Mesendoderm (in vitro differentiated cells): Measurements from ENCODE around the gene HMGA1.
"Not testable (repeated sequence)": the region's sequence is repeated elsewhere in the genome, so short reads cannot be mapped to it uniquely, and the experiment has no call there.

Experiments
- DNase-seq: peaks from one replicate; pipeline ENCODE4 v3.0.0; 2013
- H2AK5ac ChIP-seq: 2 replicates; pipeline ENCODE4 v1.6.1; 2013; ENCODE audit warnings: low read length, inconsistent platforms
- H2BK120ac ChIP-seq: 2 replicates; pipeline ENCODE4 v1.6.1; 2013; ENCODE audit warnings: low read depth, mild to moderate bottlenecking, low read length, moderate library complexity, mixed read lengths
- H2BK15ac ChIP-seq: replicated peaks from 2 replicates; pipeline ENCODE4 v1.6.1; 2013; ENCODE audit warnings: low read depth, mild to moderate bottlenecking, moderate library complexity
- H2BK5ac ChIP-seq: 2 replicates; pipeline ENCODE4 v1.6.1; 2013; ENCODE audit warnings: low read length, inconsistent platforms
- H3K18ac ChIP-seq: 2 replicates; pipeline ENCODE4 v1.6.1; 2013; ENCODE audit warnings: mild to moderate bottlenecking, low read length, mixed read lengths
- H3K23ac ChIP-seq: one replicate; pipeline ENCODE4 v1.6.1; 2013; ENCODE audit warnings: low read length
- H3K27ac ChIP-seq: 2 replicates; pipeline ENCODE4 v1.5.1; 2013; ENCODE audit warnings: low read depth, mild to moderate bottlenecking, inconsistent platforms, low read length, moderate library complexity
- H3K27me3 ChIP-seq: 2 replicates; pipeline ENCODE4 v1.6.1; 2013; ENCODE audit warnings: low read length, control low read depth, mild to moderate bottlenecking, inconsistent platforms; ENCODE audit not compliant: insufficient read depth, poor library complexity
- H3K36me3 ChIP-seq: 2 replicates; pipeline ENCODE4 v1.6.1; 2013; ENCODE audit warnings: low read length, inconsistent platforms; ENCODE audit not compliant: control insufficient read depth, insufficient read depth
- H3K4ac ChIP-seq: one replicate; pipeline ENCODE4 v1.6.1; 2013; ENCODE audit warnings: low read depth, mild to moderate bottlenecking, low read length, moderate library complexity
- H3K4me1 ChIP-seq: 2 replicates; pipeline ENCODE4 v1.6.1; 2013; ENCODE audit warnings: low read depth, low read length, inconsistent platforms; ENCODE audit not compliant: control insufficient read depth
- H3K4me2 ChIP-seq: 2 replicates; pipeline ENCODE4 v1.6.1; 2013; ENCODE audit warnings: low read length
- H3K4me3 ChIP-seq: 2 replicates; pipeline ENCODE4 v1.5.1; 2013; ENCODE audit warnings: mild to moderate bottlenecking, low read length
- H3K56ac ChIP-seq: one replicate; pipeline ENCODE4 v1.6.1; 2013; ENCODE audit warnings: low read length
- H3K79me1 ChIP-seq: 2 replicates; pipeline ENCODE4 v1.6.1; 2013; ENCODE audit warnings: low read length, inconsistent platforms
- H3K79me2 ChIP-seq: 2 replicates; pipeline ENCODE4 v1.6.1; 2013; ENCODE audit warnings: mild to moderate bottlenecking, low read length; ENCODE audit not compliant: control insufficient read depth, insufficient read depth
- H3K9ac ChIP-seq: 2 replicates; pipeline ENCODE4 v1.6.1; 2013; ENCODE audit warnings: low read length, inconsistent platforms
- H4K5ac ChIP-seq: one replicate; pipeline ENCODE4 v1.6.1; 2013; ENCODE audit warnings: low read length
- H4K8ac ChIP-seq: one replicate; pipeline ENCODE4 v1.6.1; 2013; ENCODE audit warnings: low read depth, mild to moderate bottlenecking, control low read depth, low read length, moderate library complexity
- WGBS: extraction: QIAGEN DNeasy Blood & Tissue Kit; methylation state at CpG from one replicate; pipeline ENCODE4 v1.1.7; 2013; ENCODE audit warnings: low lambda C conversion rate, missing lambda C conversion rate; ENCODE audit not compliant: insufficient coverage; ENCODE audit errors: extremely low coverage; 5-methylcytosine and 5-hydroxymethylcytosine counted together

HMGA1 gene

GRCh38 chr6:34247481-34248197, 11.0 kb downstream of the HMGA1 start:
- no CpG with 5 or more reads among the region's 6 CpGs for WGBS

GRCh38 chr6:34248198-34248726, 11.6 kb downstream of the HMGA1 start:
- no peak overlapping the region for H2BK120ac ChIP-seq
- no peak overlapping the region for H4K8ac ChIP-seq
- H3K27ac ChIP-seq, result peak overlapping the region; percentile 9

More at GRCh38 chr6:34247481-34248197, 11.0 kb downstream of the HMGA1 start:
- no peak overlapping the region for H3K4ac ChIP-seq
- H2AK5ac ChIP-seq, result no peak overlapping the region
- H4K5ac ChIP-seq, result no peak overlapping the region
- DNase-seq, result peak; percentile 37
- H2BK120ac ChIP-seq, result no peak overlapping the region
- H3K4me1 ChIP-seq, result peaks cover 2% of the 10 kb centered on the region
- H3K56ac ChIP-seq, result no peak overlapping the region
- no peak overlapping the region for H2BK5ac ChIP-seq
- H3K18ac ChIP-seq, result no peak overlapping the region
- no peak overlapping the region for H3K4me3 ChIP-seq
- H3K27me3 ChIP-seq, result no peaks in the 10 kb centered on the region
- H3K23ac ChIP-seq, result no peak overlapping the region
- peaks cover 4% of the 10 kb centered on the region for H3K79me1 ChIP-seq
- H3K4me2 ChIP-seq, result no peak overlapping the region
- H2BK15ac ChIP-seq, result no peak overlapping the region
- peaks cover 13% of the 10 kb centered on the region for H3K36me3 ChIP-seq
- H3K79me2 ChIP-seq, result no peaks in the 10 kb centered on the region
- H3K27ac ChIP-seq, result no peak overlapping the region
- no peak overlapping the region for H4K8ac ChIP-seq
- no peak overlapping the region for H3K9ac ChIP-seq

GRCh38 chr6:34248727-34249468, 12.2 kb downstream of the HMGA1 start, which contains the start of gene SMIM29:
TSS of gene SMIM29 (minus strand) at chr6:34249006. CDS start at chr6:34247791, 1,215 bp downstream.
- H4K5ac ChIP-seq, result no peak within 1 kb of the TSS
- peak within 1 kb of the TSS; percentile 97 for H3K56ac ChIP-seq
- H3K4ac ChIP-seq, result no peak within 1 kb of the TSS
- H3K4me1 ChIP-seq, result peaks cover 2% of the 10 kb centered on the region
- H3K4me2 ChIP-seq, result peak within 1 kb of the TSS; percentile 100
- no peak within 1 kb of the TSS for H4K8ac ChIP-seq
- no peak within 1 kb of the TSS for H3K18ac ChIP-seq
- H2BK5ac ChIP-seq, result no peak within 1 kb of the TSS
- peak within 1 kb of the TSS; percentile 9 for H3K27ac ChIP-seq
- H3K23ac ChIP-seq, result peak within 1 kb of the TSS; percentile 80
- peaks cover 5% of the 10 kb centered on the region for H3K36me3 ChIP-seq
- no peaks in the 10 kb centered on the region for H3K79me1 ChIP-seq
- no peak within 1 kb of the TSS for H2BK15ac ChIP-seq
- no peak within 1 kb of the TSS for H2BK120ac ChIP-seq
- WGBS, result no CpG with 5 or more reads among the region's 79 CpGs
- H3K79me2 ChIP-seq, result no peaks in the 10 kb centered on the region
- peak within 1 kb of the TSS; percentile 93 for H3K9ac ChIP-seq
- peak within 1 kb of the TSS; percentile 80 for H3K4me3 ChIP-seq
- DNase-seq, result peak; percentile 97
- H2AK5ac ChIP-seq, result peak within 1 kb of the TSS; percentile 12
- no peaks in the 10 kb centered on the region for H3K27me3 ChIP-seq

More at GRCh38 chr6:34248198-34248726, 11.6 kb downstream of the HMGA1 start:
- peak overlapping the region; percentile 80 for H3K23ac ChIP-seq
- H3K4me1 ChIP-seq, result peaks cover 2% of the 10 kb centered on the region
- peak overlapping the region; percentile 100 for H3K4me2 ChIP-seq
- peak; percentile 77 for DNase-seq
- peaks cover 10% of the 10 kb centered on the region for H3K36me3 ChIP-seq
- H3K18ac ChIP-seq, result no peak overlapping the region
- peak overlapping the region; percentile 97 for H3K56ac ChIP-seq
- H3K4me3 ChIP-seq, result peak overlapping the region; percentile 80
- H2BK15ac ChIP-seq, result no peak overlapping the region
- no peak overlapping the region for H3K4ac ChIP-seq
- H3K79me1 ChIP-seq, result peaks cover 2% of the 10 kb centered on the region
- no peak overlapping the region for H4K5ac ChIP-seq
- peak overlapping the region; percentile 93 for H3K9ac ChIP-seq
- H2BK5ac ChIP-seq, result no peak overlapping the region
- H3K27me3 ChIP-seq, result no peaks in the 10 kb centered on the region
- no peaks in the 10 kb centered on the region for H3K79me2 ChIP-seq
- no CpG with 5 or more reads among the region's 17 CpGs for WGBS
- peak overlapping the region; percentile 12 for H2AK5ac ChIP-seq

GRCh38 chr6:34249469-34250261, 13.0 kb downstream of the HMGA1 start:
- H3K4me3 ChIP-seq, result peak overlapping the region; percentile 22
- H3K27ac ChIP-seq, result no peak overlapping the region
- no peaks in the 10 kb centered on the region for H3K27me3 ChIP-seq
- H4K5ac ChIP-seq, result no peak overlapping the region
- H3K36me3 ChIP-seq, result peaks cover under 1% of the 10 kb centered on the region
- peak overlapping the region; percentile 92 for H3K56ac ChIP-seq
- H3K4ac ChIP-seq, result no peak overlapping the region
- no peak overlapping the region for H2BK15ac ChIP-seq
- no peak overlapping the region for H2AK5ac ChIP-seq
- peak overlapping the region; percentile 68 for H3K9ac ChIP-seq
- H4K8ac ChIP-seq, result no peak overlapping the region
- no peaks in the 10 kb centered on the region for H3K79me2 ChIP-seq
- H3K79me1 ChIP-seq, result no peaks in the 10 kb centered on the region
- WGBS, result no CpG with 5 or more reads among the region's 18 CpGs
- no peak overlapping the region for H2BK120ac ChIP-seq
- peaks cover 2% of the 10 kb centered on the region for H3K4me1 ChIP-seq
- H3K18ac ChIP-seq, result no peak overlapping the region
- no peak overlapping the region for H2BK5ac ChIP-seq
- no peak for DNase-seq
- no peak overlapping the region for H3K23ac ChIP-seq
- peak overlapping the region; percentile 25 for H3K4me2 ChIP-seq

- WGBS, result no CpG with 5 or more reads among the region's 2 CpGs
- not testable (repeated sequence) for H4K5ac ChIP-seq
Observed at GRCh38 chr6:34252395-34252794, 15.7 kb downstream of the HMGA1 start.

More at GRCh38 chr6:34252395-34252794, 15.7 kb downstream of the HMGA1 start:
- not testable (repeated sequence) for H3K79me2 ChIP-seq, H3K4ac ChIP-seq, H3K4me2 ChIP-seq, H3K18ac ChIP-seq, H4K8ac ChIP-seq, H3K4me1 ChIP-seq, H3K23ac ChIP-seq, H2AK5ac ChIP-seq, H2BK5ac ChIP-seq, H2BK15ac ChIP-seq, DNase-seq, H3K27me3 ChIP-seq, H3K79me1 ChIP-seq, H3K36me3 ChIP-seq, H2BK120ac ChIP-seq, H3K9ac ChIP-seq, H3K4me3 ChIP-seq, H3K27ac ChIP-seq, H3K56ac ChIP-seq
